Cardiac muscle cell (in vitro differentiated cells and primary cell): ENCODE data around the gene SERPINB6. TPM values are rescaled to one million over a fixed set of nuclear protein-coding genes. Genes with fewer than 3 reads are reported as not detected.
"Not testable (repeated sequence)": the region's sequence is repeated elsewhere in the genome, so short reads cannot be mapped to it uniquely, and the experiment has no call there.

ENCODE experiments used
- DNase-seq, 2 donors: peaks; one replicate each; pipeline versions ENCODE4 v3.0.0 to v3.0.0-alpha.2; 2010 to 2017; ENCODE audit warnings: low read depth in 1 of 2, low spot score in 1 of 2
- H3K27ac ChIP-seq: fragments of 200-600 bp; sonication (generic); 2 replicates; pipeline ENCODE4 v1.5.1; 2016
- H3K27me3 ChIP-seq: fragments of 200-600 bp; sonication (generic); 2 replicates; pipeline ENCODE4 v1.6.0; 2016; ENCODE audit warnings: control low read depth
- H3K36me3 ChIP-seq: fragments of 200-600 bp; sonication (generic); 2 replicates; pipeline ENCODE4 v1.5.1; 2016; ENCODE audit warnings: control low read depth
- H3K4me1 ChIP-seq: fragments of 200-600 bp; sonication (generic); 2 replicates; pipeline ENCODE4 v1.8.1; 2017; ENCODE audit warnings: low read depth, mild to moderate bottlenecking, mixed run types
- H3K4me3 ChIP-seq: fragments of 200-600 bp; sonication (generic); 2 replicates; pipeline ENCODE4 v1.5.1; 2016; ENCODE audit warnings: mild to moderate bottlenecking
- H3K9me3 ChIP-seq: fragments of 200-600 bp; sonication (generic); 2 replicates; pipeline ENCODE4 v1.5.1; 2017; ENCODE audit warnings: low read depth, mild to moderate bottlenecking, control low read depth
- CTCF ChIP-seq: IDR thresholded peaks from 2 replicates; pipeline ENCODE4 v1.5.1; 2012; ENCODE audit warnings: low read depth, mild to moderate bottlenecking, low read length
- polyA plus RNA-seq: library from polyadenylated mRNA; unstranded; fragments of >200 nt; fragmentation: Nextera tagmentation; extraction: Ambion mirVana; gene quantifications from 2 replicates; pipeline ENCODE4 v1.2.1, GENCODE V29; 2016
- total RNA-seq: library from RNA; depleted of rRNA; stranded (reverse); fragments of >200 nt; gene quantifications from 2 replicates; pipeline ENCODE4 v1.2.3, GENCODE V29; 2016

The SERPINB6 gene
- total and polyA plus RNA-seq, 2 experiments from 2014 or later: 91.8 to 122 TPM

- Histone ChIP-seq H3K27me3 (no peaks in the 10 kb centered on the region), H3K36me3 (peaks cover 11% of the 10 kb centered on the region), H3K27ac (no peak overlapping the region), H3K9me3 (no peaks in the 10 kb centered on the region), H3K4me3 (no peak overlapping the region), H3K4me1 (no peaks in the 10 kb centered on the region)
- no peak for DNase-seq
- no peak for TF ChIP-seq CTCF
These were observed 33.7 kb upstream of the SERPINB6 start for GRCh38 chr6:3005077-3005476.

DNA sequence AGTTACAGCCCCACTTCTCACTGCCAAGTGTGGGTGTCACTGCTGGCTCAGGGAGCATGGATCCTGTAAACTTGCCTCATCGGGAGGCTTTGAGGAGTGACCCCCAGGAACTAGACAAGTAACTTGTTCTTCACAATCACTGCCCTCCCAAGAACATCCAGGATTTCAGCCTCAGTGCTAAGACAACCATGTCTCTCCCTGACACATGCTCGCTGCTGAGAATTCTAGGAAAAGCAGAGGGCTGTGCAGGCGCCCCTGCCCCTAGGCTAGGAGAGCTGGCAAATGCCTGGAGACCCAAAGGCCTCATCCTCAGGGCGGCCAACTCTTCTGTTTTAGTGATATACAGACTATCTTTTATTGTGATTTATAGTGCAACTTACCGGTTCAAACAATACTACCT lies 31.9 kb upstream of the SERPINB6 start:
- not testable (repeated sequence) for H3K9me3 ChIP-seq, H3K36me3 ChIP-seq, H3K4me1 ChIP-seq

DNA sequence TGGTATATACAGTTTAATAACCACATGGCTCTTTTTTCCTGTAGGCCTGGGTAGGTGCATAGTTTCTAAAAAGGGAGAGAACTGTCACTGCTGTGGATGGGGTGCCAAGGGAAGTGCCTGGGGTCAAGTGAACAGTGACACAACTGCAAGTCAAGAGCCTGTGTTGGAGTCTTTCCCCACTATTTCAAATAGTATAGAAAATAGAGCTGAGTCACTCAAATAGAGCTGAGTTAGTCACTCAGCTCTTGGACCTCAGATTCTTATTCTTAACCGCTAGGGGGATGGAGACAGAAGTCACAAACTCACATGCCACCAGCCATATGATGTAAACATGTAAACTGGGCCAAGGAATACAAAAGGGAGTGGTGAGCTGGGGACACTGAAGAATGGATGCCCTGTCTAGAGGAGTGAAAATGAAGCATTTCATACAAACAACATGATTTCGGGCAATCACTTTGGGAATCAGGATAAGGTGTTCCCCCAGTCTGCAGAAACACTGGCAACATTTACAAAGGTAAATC lies 30.5 kb upstream of the SERPINB6 start:
- Histone ChIP-seq H3K9me3 (no peaks in the 10 kb centered on the region), H3K27me3 (no peaks in the 10 kb centered on the region), H3K27ac (no peak overlapping the region), H3K4me3 (no peak overlapping the region), H3K36me3 (peaks cover 4% of the 10 kb centered on the region), H3K4me1 (no peaks in the 10 kb centered on the region)
- peak; percentile 66 for TF ChIP-seq CTCF
- DNase-seq: peak; percentile 49 to 81

More for the DNA sequence above, 31.9 kb upstream of the SERPINB6 start:
- not testable (repeated sequence) for H3K4me3 ChIP-seq, H3K27me3 ChIP-seq, H3K27ac ChIP-seq, DNase-seq

GRCh38 chr6:3001146-3001772 lies 29.9 kb upstream of the SERPINB6 start:
- DNase-seq: no peak
- H3K27me3 ChIP-seq: no peaks in the 10 kb centered on the region
- no peaks in the 10 kb centered on the region for H3K4me1 ChIP-seq
- H3K4me3 ChIP-seq: no peak overlapping the region
- TF ChIP-seq CTCF: no peak
- H3K36me3 ChIP-seq: peaks cover 4% of the 10 kb centered on the region
- no peak overlapping the region for H3K27ac ChIP-seq
- H3K9me3 ChIP-seq: no peaks in the 10 kb centered on the region

GRCh38 chr6:2999618-3000557 lies 28.5 kb upstream of the SERPINB6 start, which contains the start of gene NQO2:
TSS of gene NQO2 (plus strand) at chr6:2999894. CDS start at chr6:3006553, 6,659 bp downstream.
- no peaks in the 10 kb centered on the region for H3K9me3 ChIP-seq
- no peaks in the 10 kb centered on the region for H3K4me1 ChIP-seq
- peaks cover 4% of the 10 kb centered on the region for H3K36me3 ChIP-seq
- H3K27me3 ChIP-seq: no peaks in the 10 kb centered on the region
- H3K27ac ChIP-seq: no peak within 1 kb of the TSS
- peak within 1 kb of the TSS; percentile 54 for H3K4me3 ChIP-seq
- peak; percentile 91 to 96 for DNase-seq
- TF ChIP-seq CTCF: peak; percentile 2
